DMS79 treated with DMSO at 0.1 percent for 48 hours (cell line): ENCODE measurements around the gene CCDC80.
"Not testable (repeated sequence)": the region's sequence is repeated elsewhere in the genome, so short reads cannot be mapped to it uniquely, and the experiment has no call there.

Experiments
- DNase-seq: peaks from one replicate; lab custom pipeline; 2025; lab: John Stamatoyannopoulos, UW

Gene CCDC80

GRCh38 chr3:112587336-112587735, 53.6 kb downstream of the CCDC80 start:
- no peak for DNase-seq

DNA sequence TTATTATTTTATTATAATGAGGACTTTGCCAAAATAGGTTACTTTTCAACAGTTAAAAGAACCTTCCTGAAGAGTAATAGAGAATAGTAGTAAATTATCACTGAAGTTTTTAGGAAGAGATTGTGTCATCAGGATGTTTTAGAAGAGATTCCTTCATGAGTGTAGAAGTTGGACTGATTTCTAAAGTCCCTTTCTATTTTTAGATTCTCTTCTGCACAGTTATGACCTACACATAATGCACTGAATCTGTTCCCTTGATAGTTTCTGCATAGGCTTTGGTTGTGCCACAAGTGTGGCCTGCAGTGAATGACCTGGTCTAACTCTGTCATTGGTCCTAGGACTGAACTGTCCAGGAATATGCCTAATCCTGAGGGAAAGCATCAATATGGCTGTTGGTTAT, 55.2 kb downstream of the CCDC80 start:
- DNase-seq = no peak

GRCh38 chr3:112583105-112583504, 57.8 kb downstream of the CCDC80 start:
- DNase-seq = no peak

DNA sequence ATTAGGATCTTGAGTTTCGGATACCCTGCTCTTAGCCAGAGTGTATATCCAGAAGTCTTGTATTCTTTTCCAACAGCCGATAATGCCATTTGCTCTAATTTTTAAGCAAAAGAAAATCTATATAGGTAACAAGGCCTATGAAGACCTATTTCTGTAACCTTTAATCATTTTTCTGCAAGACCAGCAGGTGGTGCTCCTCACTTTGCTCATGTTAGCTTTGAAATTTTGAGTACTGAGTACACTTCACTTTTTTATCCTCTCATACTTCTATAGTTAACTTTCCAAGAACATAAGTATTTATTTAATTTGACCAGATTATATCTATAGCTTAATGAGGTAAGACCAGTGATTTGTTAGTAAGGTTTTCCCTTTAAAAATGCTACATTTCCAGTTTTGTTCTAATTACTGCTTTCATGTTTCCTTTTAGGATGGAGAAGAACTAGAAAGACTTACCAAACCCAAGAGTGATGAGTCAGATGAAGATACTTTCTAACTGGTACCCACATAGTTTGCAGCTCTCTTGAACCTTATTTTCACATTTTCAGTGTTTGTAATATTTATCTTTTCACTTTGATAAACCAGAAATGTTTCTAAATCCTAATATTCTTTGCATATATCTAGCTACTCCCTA, 58.6 kb downstream of the CCDC80 start:
- peak; percentile 2 for DNase-seq

GRCh38 chr3:112579697-112580096, 61.2 kb downstream of the CCDC80 start:
- no peak for DNase-seq

DNA sequence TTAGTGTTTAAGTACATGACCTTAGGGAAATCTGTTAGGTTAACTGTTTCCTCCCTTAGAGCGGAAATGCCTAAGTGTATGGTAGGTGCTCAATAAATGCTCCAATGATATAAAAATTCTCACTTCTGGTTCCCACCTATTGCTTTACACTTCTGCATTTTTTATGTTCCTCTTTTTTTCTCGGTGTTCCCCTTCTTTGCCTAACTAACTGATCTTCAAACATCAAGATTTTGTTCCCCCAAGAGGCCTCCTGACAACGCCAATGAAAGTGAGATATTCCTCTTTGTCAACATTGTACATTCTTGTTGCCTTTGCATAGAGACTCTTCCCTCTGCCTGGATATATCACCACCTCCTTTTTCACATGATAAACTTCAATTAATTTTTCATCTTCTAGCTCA, 61.7 kb downstream of the CCDC80 start:
- DNase-seq = no peak

GRCh38 chr3:112572701-112573100, 68.2 kb downstream of the CCDC80 start:
- no peak for DNase-seq

DNA sequence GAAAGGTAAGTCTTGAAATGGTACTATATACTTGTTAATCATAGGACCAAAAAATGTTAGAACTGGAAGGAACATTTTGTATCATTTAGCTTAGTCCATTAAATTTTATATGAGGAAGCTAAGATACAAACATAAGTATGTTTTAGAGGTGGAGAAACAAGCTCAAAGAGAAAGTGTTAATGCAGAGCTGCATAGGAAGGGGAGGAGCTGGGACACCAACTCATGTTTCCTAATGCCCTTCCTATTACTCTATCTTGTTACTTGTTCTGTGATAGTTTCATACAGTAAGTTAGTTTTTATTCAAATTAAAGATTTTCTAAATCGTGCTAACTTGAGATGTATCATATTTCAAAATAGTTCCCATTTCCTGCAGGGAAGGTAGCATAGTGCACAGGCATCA, 71.7 kb downstream of the CCDC80 start:
- no peak for DNase-seq

DNA sequence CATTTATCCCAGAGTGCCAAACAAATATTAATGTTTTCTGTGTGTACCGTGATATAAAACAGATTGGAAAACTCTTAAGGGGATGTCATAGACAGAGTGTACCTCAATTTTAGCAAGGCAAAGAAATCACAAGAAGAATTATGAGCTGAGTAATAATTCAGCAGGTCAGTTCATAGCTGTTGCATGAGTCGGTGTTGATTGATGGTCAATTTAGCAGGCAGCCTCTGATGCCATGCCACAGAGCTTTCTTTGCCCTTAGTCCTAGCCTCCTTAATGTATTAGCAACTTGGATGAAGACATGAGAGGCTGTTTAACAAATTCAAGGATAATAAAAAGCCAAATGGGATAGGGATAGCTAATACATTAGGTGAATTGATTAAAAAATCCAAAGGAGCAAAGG, 72.3 kb downstream of the CCDC80 start:
- DNase-seq = no peak

GRCh38 chr3:112564940-112565305, 76.0 kb downstream of the CCDC80 start:
- DNase-seq = no peak

GRCh38 chr3:112564247-112564939, 76.5 kb downstream of the CCDC80 start:
- DNase-seq = not testable (repeated sequence)

GRCh38 chr3:112561734-112562529, 79.0 kb downstream of the CCDC80 start, which contains the start of the genes ATG3 and SLC35A5:
Gene ATG3, minus strand, starts transcription at chr3:112561962. Its CDS starts 434 bp downstream, at chr3:112561528.
Gene SLC35A5, plus strand, starts transcription at chr3:112562045. Its CDS starts 1,359 bp downstream, at chr3:112563404.
- DNase-seq = peak; percentile 98

- DNase-seq = peak; percentile 54
Measured at GRCh38 chr3:112561484-112561733, 79.5 kb downstream of the CCDC80 start.

DNA sequence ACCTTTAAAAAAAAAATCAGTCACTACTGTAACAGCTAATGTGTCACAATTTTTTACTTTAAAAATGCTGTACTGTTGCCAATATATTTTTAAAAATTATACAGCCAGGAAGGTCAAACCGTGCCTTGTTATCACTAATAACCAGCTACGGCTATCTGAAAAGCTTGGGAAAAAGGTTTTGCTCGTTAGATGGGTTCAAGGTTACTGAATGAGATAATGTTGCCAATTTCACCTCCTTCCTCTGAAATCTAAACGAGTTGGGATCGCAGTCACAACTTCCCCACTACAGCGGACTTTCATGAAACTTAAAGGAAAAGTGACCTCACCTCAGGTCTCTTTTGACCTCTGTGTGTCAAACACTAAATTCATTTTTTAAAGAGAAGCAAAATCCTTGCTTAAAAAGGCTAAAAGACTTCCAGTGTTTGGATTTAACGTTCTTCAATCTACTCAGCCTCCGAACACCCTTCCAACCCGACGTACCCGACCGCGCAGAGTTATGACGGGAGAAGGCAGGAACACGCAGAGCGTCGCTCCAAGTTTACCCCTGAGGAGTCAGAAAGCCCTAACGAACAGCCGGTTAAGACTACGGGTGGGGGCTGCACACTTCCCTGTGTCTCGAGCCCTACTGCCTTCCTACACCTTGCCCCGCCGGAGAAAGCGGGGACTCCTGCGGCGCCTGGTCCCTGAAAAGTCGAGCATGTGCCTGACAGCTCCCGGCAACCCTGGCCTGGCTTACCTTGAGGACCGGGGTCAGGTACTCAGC, 80.0 kb downstream of the CCDC80 start:
- DNase-seq = peak; percentile 45

GRCh38 chr3:112560307-112560706, 80.6 kb downstream of the CCDC80 start:
- no peak for DNase-seq

DNA sequence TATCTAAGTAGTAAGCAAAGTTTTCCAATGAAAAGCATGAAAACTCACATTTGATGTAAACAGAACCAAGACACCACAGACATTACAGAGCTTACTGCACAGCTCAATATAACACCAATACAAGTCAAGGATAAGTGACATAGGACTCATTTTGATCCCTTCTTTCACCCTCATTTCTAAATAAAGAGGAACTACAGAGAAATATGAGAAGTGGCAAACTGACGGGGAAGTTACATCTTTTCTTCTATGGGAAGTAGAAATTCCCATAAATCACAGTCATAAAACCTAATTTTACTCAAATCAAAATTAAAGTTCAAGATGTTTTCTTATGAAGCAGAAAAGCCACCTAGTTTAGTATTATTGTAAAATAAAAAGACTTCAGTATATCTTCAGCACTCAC, 83.0 kb downstream of the CCDC80 start:
- DNase-seq = no peak

- DNase-seq = no peak
Measured at GRCh38 chr3:112555535-112556170, 85.3 kb downstream of the CCDC80 start.

GRCh38 chr3:112550859-112551258, 90.1 kb downstream of the CCDC80 start:
- DNase-seq = no peak
